MM.1S (cell line): Measurements from ENCODE around the gene SCUBE3.

ENCODE experiments used
- DNase-seq: peaks from one replicate; pipeline ENCODE4 v3.0.0-alpha.2; 2015
- H2AFZ ChIP-seq: fragments of 300-600 bp; sonication (generic); 2 replicates; pipeline ENCODE4 v1.6.0; 2016; ENCODE audit warnings: antibody characterized with exemption, low read length
- H3F3A ChIP-seq: fragments of 300-600 bp; sonication (generic); 2 replicates; pipeline ENCODE4 v1.6.1; 2016; ENCODE audit warnings: mild to moderate bottlenecking, antibody characterized with exemption, low read length, moderate library complexity, mixed read lengths; ENCODE audit not compliant: insufficient read depth
- H3K27ac ChIP-seq: fragments of 300-600 bp; sonication (generic); 2 replicates; pipeline ENCODE4 v1.5.1; 2016; ENCODE audit warnings: mild to moderate bottlenecking, low read length
- H3K27me3 ChIP-seq: fragments of 300-600 bp; sonication (generic); replicated peaks from 2 replicates; pipeline ENCODE4 v1.6.0; 2016; ENCODE audit warnings: low read length; ENCODE audit not compliant: insufficient read depth
- H3K36me3 ChIP-seq: fragments of 300-600 bp; sonication (generic); replicated peaks from 2 replicates; pipeline ENCODE4 v1.6.1; 2016; ENCODE audit warnings: mild to moderate bottlenecking, low read length, mixed read lengths; ENCODE audit not compliant: insufficient read depth
- H3K4me1 ChIP-seq: fragments of 300-600 bp; sonication (generic); 2 replicates; pipeline ENCODE4 v1.6.1; 2016; ENCODE audit warnings: low read length, mixed read lengths
- H3K4me2 ChIP-seq: fragments of 300-600 bp; sonication (generic); 2 replicates; pipeline ENCODE4 v1.6.0; 2016; ENCODE audit warnings: low read depth, low read length
- H3K4me3 ChIP-seq: fragments of 300-600 bp; sonication (generic); 2 replicates; pipeline ENCODE4 v1.5.1; 2016; ENCODE audit warnings: low read length, mixed read lengths
- H3K79me2 ChIP-seq: fragments of 300-600 bp; sonication (generic); 2 replicates; pipeline ENCODE4 v1.6.1; 2016; ENCODE audit warnings: mixed run types, low read length, mixed read lengths
- H3K9ac ChIP-seq: fragments of 300-600 bp; sonication (generic); 2 replicates; pipeline ENCODE4 v1.6.1; 2016; ENCODE audit warnings: low read length, mixed read lengths
- H3K9me2 ChIP-seq: fragments of 300-600 bp; sonication (generic); replicated peaks from 2 replicates; pipeline ENCODE4 v1.6.1; 2016; ENCODE audit warnings: mild to moderate bottlenecking, low read length, mixed read lengths; ENCODE audit not compliant: insufficient read depth
- H3K9me3 ChIP-seq: fragments of 300-600 bp; sonication (generic); replicated peaks from 2 replicates; pipeline ENCODE4 v1.6.1; 2016; ENCODE audit warnings: mild to moderate bottlenecking, low read length, mixed read lengths; ENCODE audit not compliant: insufficient read depth
- H4K20me1 ChIP-seq: fragments of 300-600 bp; sonication (generic); 2 replicates; pipeline ENCODE4 v1.6.1; 2016; ENCODE audit warnings: mild to moderate bottlenecking, low read length, moderate library complexity, mixed read lengths; ENCODE audit not compliant: insufficient read depth
- EZH2 ChIP-seq: fragments of 300-600 bp; sonication (generic); optimal IDR thresholded peaks from 2 replicates; pipeline ENCODE3; 2017; ENCODE audit warnings: low read depth, mild to moderate bottlenecking, antibody characterized with exemption, low read length, mixed read lengths
- EZH2phosphoT487 ChIP-seq: fragments of 300-600 bp; sonication (generic); IDR thresholded peaks from 2 replicates; pipeline ENCODE4 v1.6.1; 2018; ENCODE audit warnings: antibody characterized with exemption, low read length
- TF ChIP-seq, protein P1 (sequence below): fragments of 300-600 bp; sonication (generic); IDR thresholded peaks from 2 replicates; pipeline ENCODE4 v1.5.1; 2016; ENCODE audit warnings: antibody characterized with exemption, low read length, mixed read lengths

The SCUBE3 gene

DNA sequence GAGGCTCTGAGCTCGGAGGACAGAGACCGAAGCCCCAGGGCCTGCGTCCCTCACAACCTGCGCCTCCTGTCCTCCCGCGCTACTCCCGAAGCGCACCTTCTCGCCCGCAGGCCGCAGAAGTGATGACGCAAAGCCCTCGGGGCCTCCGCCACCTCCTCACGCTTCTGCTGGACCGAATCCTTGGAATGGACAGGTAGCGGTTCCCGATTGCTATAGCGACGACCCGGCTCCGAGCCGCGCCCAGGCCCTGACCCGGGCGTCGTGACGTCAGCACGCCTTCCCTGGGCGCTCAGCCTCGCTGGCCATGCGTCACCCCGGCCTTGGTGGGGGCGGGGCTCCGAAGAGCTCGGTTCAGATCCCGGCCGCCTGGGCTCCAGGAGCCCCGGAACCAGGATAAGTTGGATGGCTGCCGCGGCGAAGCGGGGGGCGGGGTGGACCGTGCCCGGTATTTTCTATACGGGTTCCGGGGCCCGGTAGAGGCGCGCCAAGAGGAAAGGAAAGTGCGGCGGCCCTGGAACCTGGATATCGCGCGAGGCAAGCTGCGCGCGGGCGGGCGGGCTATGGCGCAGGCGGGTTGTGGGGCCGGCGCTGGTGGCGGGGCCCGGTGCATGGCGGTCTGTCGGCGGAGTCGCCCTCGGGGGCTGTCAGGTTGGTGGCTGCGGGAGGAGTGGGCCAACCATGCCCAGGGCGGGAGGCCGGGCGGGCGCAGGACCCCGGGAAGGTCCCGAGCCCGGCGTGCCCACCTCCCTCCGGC is 45.6 kb downstream of the SCUBE3 start, which contains the start of gene ZNF76:
TSS of gene ZNF76 (plus strand) at position 542 of the 754 bp plus-strand sequence. CDS start 21,417 bp downstream, outside the sequence.
- Histone ChIP-seq H3K27ac (peak within 1 kb of the TSS; percentile 70), H3K4me1 (peaks cover 18% of the 10 kb centered on the region), H3K9me2 (no peaks in the 10 kb centered on the region), H3K9ac (peak within 1 kb of the TSS; percentile 95), H3K36me3 (no peaks in the 10 kb centered on the region), H3F3A (peaks cover 16% of the 10 kb centered on the region), H4K20me1 (no peaks in the 10 kb centered on the region), H3K27me3 (no peaks in the 10 kb centered on the region), H2AFZ (peak within 1 kb of the TSS; percentile 66), H3K4me3 (peak within 1 kb of the TSS; percentile 83), H3K79me2 (peaks cover 29% of the 10 kb centered on the region), H3K9me3 (no peaks in the 10 kb centered on the region), H3K4me2 (peak within 1 kb of the TSS; percentile 92)
- peak; percentile 94 for DNase-seq
- TF ChIP-seq, protein P1, sequence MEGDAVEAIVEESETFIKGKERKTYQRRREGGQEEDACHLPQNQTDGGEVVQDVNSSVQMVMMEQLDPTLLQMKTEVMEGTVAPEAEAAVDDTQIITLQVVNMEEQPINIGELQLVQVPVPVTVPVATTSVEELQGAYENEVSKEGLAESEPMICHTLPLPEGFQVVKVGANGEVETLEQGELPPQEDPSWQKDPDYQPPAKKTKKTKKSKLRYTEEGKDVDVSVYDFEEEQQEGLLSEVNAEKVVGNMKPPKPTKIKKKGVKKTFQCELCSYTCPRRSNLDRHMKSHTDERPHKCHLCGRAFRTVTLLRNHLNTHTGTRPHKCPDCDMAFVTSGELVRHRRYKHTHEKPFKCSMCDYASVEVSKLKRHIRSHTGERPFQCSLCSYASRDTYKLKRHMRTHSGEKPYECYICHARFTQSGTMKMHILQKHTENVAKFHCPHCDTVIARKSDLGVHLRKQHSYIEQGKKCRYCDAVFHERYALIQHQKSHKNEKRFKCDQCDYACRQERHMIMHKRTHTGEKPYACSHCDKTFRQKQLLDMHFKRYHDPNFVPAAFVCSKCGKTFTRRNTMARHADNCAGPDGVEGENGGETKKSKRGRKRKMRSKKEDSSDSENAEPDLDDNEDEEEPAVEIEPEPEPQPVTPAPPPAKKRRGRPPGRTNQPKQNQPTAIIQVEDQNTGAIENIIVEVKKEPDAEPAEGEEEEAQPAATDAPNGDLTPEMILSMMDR: no peak
- TF ChIP-seq EZH2phosphoT487 (no peak), EZH2 (no peak)

DNA sequence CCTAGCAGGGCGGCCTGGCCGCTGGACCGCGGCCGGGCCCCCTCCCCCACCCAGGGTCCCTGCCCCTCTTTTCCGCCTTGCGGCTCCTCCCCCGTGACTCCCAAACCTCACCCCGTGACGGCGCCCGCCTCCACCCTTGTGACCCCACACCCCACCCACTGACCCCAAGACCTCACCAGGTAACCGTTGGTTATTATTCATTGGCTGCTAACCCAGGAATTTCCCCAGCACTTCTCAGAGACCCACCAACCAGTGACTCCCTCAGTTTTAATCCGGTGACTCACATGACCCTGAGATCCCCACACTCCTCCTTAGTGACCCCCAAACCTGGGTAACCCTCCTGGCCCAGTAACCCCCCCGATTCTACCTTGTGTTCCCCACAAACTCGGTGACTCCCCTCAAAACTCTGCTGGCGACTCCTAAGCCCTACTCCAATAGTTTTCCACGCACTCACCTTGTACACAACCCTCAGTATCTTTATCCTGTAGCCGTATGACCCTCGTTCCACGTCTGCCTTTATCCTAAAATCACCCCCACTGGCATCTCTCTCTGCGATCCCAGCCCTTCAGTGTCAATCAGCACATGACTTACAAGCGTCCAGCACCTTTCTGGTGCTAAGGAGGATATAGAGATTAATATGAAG is 46.3 kb downstream of the SCUBE3 start:
- peak; percentile 66 for DNase-seq
- Histone ChIP-seq H3F3A (peaks cover 16% of the 10 kb centered on the region), H3K27ac (peak overlapping the region; percentile 70; the same call in 1 of the 2 replicates), H3K9ac (peak overlapping the region; percentile 95), H3K79me2 (peaks cover 31% of the 10 kb centered on the region), H3K4me1 (peaks cover 18% of the 10 kb centered on the region), H2AFZ (peak overlapping the region; percentile 66), H3K27me3 (no peaks in the 10 kb centered on the region), H3K9me3 (no peaks in the 10 kb centered on the region), H3K9me2 (no peaks in the 10 kb centered on the region), H4K20me1 (no peaks in the 10 kb centered on the region), H3K36me3 (no peaks in the 10 kb centered on the region), H3K4me2 (peak overlapping the region; percentile 92), H3K4me3 (peak overlapping the region; percentile 83)
- TF ChIP-seq EZH2phosphoT487 (no peak), EZH2 (no peak)
- TF ChIP-seq, protein P1: no peak

DNA sequence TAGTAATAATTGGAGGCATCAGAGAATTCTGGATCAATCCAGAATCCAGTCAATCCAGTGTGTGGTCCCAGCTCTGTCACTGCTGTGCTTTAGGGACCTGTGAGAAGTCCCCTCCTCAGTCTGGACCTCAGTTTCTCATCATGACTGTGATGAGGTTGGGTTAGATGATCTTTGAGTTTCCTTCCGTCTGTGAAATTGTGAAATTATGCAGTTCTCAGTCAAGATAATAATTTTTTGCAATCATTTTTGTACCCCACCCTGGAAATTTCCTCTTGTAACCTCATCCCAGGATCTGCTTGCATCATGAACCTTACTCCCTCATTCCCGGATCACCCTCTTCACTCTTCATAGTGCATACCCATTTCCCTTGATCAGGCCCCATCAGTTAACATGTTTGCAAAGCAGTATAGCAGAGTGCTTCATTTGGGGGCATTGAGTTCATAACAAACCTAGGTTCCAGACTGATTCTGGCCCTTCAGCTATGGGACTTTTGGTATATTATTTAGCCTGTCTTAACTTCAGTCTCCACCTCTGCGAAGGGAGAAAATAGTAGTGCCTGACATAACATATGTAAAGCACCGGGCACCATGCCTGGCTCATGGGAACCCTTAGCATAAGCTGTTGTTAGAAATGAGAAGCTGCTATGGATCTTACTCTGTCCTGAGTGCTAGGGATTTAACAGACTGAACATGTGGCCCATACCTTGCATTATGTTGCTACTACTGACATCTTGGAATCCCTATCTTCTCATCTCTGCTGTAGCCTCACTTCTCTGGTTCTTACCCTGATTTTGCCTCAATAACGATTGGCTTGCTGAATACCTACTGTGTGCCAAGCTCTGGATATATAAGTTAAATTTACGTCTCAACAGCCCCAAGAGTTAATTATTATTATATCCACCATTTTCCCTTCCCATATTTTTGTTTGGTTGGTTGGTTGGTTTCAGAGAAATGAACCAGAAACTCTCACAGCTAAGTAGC is 47.1 kb downstream of the SCUBE3 start:
- no peaks in the 10 kb centered on the region for H3K9me2 ChIP-seq
- TF ChIP-seq, protein P1: no peak
- TF ChIP-seq EZH2phosphoT487 (no peak), EZH2 (no peak)
- peaks cover 18% of the 10 kb centered on the region for H3K4me1 ChIP-seq
- H3K27me3 ChIP-seq: no peaks in the 10 kb centered on the region
- H3K4me2 ChIP-seq: peak overlapping the region; percentile 92
- H4K20me1 ChIP-seq: no peaks in the 10 kb centered on the region
- peak overlapping the region; percentile 83 for H3K4me3 ChIP-seq
- no peak overlapping the region for H2AFZ ChIP-seq
- no peak for DNase-seq
- peaks cover 16% of the 10 kb centered on the region for H3F3A ChIP-seq
- H3K79me2 ChIP-seq: peaks cover 31% of the 10 kb centered on the region
- no peaks in the 10 kb centered on the region for H3K9me3 ChIP-seq
- H3K27ac ChIP-seq: peak overlapping the region; percentile 70; the same call in 1 of the 2 replicates
- H3K36me3 ChIP-seq: no peaks in the 10 kb centered on the region
- H3K9ac ChIP-seq: peak overlapping the region; percentile 95; the same call in 1 of the 2 replicates
